GM04504 (cell line): ENCODE data around the gene AGXT.

Experiments used
- DNase-seq: peaks from one replicate; pipeline ENCODE4 v3.0.0-alpha.2; 2012; ENCODE audit warnings: low read depth

AGXT gene

DNA sequence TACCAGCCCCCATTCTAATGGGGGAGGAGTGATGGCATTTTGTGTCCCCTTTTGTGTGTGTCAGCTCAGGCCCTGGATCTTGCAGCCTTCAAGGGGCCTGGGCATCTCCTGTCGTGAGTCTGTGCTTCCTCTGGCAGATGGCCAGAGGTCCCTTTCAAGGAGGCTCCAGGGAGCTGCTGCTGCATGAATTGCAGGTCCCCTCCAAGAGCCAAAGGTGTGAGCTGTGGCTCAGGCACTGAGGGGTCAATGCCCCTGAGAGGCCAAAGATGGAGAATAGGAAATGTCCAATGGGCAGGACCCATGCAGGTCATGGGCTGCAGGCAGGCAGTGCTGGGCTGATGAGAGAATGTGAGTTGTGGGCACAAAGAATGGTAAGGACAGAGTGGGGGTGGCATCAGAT is 16.9 kb downstream of the AGXT start:
- DNase-seq, result no peak

DNA sequence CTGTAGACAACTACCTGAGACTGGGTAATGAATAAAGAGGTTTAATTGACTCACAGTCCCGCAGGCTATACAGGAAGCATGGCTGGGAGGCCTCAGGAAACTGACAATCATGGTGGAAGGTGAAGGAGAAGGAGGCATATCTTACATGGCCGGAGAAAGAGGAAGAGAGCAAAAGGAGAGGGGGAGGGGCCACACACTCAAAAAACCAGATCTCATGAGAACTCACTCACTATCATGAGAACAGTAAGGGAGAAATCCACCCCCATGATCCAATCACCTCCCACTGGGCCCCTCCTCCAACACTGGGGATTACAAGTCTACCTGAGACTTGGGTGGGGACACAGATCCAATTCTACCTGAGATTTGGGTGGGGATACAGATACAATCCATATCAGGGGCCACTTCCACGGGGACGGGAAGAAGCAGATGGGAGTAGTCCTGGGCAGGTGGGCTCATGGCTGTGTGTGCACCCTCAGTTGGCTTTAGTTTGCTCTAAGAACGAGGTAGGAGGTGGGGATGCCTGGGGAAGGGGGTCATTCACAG is 17.5 kb downstream of the AGXT start:
- no peak for DNase-seq

DNA sequence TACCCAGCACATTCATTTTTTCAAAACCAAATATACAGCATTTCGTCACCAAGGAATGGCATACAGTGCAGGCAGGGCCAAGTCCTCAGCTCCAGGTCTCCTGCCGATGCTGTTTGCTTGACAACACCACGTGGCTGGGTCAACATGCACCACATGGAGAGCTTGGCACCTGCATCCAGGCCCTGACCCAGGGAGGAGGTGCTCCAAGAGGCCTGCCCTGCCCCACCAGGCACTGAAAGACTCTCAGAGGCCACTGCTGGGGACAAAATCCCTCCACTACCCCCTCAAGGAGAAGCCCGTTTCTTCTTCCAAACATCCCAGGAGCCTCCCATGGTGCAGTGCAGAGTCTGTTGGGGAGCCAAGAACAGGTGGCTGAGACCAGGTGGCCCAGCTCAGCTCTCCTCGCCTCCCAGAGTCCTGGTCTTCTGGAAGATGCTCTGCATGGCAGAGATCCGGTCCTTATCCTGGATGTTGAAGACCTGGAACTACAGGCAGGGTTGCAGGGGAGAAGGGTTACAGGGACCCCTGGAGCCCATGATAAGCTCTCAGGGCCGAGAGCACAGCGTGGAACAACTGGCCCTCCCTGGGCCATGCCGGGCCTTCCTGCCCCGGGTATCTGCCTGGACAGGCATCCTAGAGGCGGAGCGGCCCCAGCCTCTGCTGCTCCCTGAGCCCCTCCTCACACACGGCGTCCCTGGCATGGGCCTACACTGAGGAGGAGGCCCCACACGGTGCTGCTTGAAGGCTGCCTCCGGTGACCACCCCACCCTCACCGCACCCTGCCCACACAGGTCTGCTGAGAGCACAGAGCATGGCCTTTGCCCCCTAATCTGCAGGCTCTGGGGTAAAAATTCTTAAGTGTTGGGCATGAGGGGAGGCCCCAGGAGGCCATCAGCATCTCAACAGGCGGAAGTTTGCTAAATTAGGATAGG is 18.3 kb downstream of the AGXT start:
- no peak for DNase-seq

DNA sequence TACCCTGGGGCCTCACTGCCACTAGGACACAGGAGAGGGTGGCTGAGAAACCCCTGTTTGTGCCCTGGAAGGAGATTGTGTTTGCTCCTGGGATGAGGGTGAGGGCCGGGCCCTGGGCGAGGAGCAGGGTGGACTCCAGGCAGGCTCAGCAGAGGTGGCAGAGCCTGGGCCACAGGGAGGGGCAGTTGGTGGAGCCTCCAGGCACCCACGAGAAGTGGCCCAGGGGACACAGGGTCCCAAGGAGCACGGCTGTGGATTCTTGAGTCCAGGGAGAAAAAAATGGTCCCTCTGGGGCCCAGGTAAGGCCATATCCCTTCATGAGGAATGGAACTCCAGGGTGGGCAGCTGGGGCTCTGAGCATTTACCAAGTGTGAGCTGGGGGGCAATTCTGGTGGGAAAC is 19.0 kb downstream of the AGXT start:
- DNase-seq, result no peak

DNA sequence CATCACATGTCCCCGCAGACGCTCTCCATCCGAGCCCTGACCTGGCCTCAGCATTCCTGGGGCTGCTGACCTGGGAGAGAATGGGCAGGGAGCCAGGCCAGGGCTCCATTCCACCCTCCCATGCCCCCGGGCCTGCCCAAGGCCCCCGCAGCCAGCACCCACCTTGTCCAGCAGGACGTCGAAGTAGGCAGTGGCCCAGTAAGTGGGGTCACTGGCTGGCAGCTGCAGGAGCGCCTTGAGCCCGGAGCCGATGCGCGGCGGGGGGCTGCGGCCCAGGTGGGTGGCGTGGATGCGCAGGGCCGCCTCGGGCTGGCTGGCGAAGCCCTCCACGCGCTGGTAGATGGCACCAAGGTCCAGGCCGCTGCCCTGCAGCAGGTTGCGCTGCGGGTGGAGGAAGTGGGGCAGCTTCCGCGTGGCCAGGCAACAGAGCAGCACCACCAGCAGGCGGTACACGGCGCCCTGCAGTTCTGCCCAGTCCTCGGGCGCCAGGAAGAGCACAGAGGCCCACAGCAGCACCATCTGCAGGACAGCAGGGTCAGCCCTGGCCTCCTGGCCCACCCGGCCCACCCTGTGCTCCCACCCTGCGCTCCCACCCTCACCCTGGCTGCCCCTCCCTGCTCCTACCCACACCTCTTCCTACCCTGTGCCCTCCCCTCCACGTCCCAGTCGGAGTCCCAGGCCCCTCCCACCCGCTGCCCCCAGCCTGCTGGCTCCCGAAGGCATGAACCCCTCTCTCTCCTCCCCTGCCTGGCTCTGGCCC is 19.7 kb downstream of the AGXT start:
- DNase-seq, result no peak

DNA sequence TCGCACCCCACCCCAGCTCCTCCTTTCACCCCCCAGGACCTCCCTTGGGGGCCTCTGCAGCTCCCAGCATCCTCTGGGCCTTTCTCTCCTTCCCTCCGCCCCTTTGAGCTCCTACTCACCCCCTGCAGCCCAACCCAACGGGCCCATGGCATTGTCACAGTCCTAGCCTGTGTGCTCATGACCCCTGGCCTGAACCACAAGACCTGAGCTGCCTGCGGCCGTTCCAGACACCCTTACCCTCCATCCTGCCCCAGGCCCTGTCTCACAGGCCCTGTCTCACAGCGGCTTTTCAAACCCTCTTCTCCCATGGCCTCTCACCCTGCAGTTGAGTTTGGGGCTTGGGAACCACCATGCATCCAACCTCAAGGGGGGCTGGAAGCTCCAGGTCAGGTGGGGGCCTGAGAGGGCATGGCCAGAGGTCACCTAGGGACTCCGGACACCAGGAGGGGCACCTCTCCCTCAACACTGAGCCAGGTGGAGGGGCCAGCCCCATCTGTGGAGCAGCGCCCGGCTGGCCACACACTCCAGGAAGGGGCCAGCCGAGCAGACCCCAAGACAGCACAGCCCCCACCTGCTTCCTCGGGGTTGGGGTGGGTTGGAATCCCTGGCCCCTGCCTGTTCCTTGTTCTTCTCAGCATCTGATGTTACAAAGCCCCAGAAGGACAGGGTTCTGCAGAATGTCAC is 20.4 kb downstream of the AGXT start:
- DNase-seq, result no peak

DNA sequence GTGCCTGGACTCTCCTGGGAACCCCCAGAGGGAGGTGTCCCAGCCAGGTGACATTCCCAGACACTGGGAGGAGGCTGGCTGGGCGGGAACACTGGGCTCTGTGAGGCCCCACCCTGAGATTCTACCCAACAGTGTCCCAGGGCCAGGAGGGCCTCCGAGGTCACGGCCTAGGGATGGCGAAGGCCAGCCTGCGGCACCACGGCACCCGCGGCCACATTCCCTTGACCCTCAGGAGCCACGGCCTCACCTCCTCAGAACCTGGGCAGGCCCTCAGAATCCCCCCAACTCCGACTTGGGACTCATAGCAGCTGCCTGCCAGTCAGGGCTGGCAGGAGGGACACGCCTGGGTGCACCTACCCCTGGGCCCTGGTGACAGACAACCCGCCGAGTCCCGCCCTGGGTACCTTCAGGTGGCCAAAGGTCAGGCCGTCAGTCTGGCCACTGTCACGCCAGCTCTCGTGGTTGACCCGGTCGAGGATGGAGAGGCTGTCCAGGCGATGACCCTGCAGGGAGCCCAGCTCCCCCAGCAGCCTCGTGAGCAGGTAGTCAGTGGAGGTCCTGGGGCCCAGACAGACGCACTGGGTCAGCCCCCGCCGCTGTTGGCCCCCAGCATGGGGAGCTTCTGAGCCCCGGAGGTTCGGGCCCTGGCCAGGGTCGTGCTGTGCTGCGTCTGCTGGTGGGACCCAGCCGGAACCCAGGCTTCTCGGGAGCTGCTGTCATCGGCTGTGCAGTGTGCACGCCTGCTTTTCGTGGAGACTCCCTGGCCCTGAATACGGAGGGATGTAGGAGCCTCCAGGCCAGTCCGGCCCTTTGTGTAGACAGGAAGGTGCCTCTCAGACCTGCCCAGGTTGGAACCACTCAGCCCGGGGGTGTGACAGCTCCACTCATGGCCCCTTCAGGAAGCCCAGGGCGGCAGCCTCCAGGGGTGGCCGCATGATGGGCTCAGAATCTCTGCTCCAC is 21.3 kb downstream of the AGXT start:
- no peak for DNase-seq

DNA sequence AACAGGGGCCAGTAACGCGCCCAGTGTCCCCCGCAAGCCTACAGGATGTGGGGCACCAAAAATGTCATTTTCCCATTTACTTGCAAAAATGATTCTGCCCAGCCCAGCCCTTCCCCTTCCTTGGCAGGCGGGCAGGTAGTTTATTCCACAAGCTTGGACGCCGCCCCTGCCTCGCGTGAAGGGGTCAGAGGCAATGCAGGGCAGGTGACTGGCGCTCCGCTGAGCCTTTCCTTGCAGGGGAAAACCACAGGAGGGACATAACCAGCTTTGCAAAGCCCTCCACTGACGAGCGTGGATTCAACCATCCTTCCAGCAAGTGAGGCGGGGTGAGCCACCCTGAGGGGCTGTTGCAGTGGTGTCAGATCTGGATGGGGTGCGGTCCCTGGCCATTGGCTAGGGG is 22.1 kb downstream of the AGXT start:
- no peak for DNase-seq

DNA sequence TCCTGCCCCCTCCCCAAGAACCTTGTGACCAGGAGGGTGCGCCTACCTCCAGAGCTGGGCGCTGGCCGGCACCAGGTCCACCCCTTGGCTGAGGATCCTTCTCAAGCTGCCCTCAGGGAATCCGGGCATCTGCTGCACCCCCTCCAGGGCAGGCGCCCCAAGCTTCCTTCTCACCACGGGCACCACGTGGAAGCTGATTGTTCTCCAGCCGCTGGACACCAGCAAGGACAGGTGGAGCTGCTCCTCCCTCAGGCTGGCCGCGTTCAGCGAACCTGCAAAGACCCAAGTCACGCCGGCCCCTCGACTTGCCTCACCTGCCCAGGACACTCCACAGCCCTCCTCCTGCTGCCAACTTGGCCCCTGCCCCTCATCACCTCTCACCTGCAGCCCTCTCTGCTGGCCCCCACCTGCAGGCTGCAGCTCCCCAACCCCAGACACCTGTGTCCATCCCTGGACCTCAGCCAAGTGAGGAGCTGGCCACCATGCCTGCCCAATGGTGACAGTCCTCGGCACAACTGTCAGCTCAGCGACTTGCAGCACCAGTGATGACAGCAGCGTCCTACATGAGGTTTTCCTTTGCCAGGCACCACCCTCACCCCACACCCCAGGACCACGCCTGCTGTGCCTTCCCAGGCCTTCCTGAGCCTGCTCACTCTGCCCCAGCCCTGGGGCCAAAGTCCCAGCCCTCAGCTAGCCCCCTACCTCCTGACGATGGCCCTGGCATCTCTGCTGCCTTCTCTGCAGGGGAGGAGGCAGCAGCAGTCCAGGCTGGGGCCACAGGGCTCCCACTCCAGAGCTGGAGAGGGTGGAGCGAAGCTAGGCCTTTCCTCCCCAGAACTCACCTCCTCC is 23.1 kb downstream of the AGXT start:
- no peak for DNase-seq

DNA sequence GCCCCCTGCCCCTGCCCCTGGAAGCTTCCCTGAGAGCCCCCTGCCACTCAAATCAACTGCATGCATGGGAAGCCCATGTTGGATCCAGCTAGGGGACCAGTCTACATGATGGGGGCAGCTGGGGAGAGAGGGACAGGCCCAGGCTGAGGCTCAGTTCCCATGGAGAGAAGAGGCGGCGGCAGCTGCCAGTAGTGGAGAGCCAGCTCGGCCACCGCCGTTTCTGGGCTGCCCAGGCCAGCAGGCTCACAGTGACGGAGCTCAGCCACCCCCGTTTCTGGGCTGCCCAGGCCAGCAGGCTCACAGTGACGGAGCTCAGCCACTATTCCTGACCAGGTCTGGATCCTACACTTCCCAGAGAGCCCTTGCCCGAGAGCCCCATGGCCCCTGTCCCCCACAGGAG is 23.7 kb downstream of the AGXT start:
- DNase-seq, result no peak

DNA sequence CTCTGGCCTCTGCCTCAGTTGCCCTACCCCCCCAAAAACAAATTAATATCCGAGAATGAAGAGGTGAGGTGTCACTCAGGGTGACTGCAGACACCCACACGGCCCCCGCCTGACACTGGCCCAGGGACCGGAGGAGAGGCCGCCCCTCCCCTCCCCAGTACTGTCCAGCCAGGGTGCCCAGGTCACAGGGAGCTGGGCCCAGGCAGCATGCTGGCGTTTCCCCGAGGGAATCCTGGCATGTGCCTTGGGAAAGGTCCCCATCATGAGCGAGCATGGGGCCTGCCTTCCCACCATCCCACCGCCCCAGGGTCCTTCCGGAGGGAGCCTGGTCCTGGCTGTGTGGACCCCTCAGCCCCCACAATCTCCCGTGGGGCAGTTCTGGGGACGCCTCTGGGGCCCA is 24.3 kb downstream of the AGXT start:
- no peak for DNase-seq

DNA sequence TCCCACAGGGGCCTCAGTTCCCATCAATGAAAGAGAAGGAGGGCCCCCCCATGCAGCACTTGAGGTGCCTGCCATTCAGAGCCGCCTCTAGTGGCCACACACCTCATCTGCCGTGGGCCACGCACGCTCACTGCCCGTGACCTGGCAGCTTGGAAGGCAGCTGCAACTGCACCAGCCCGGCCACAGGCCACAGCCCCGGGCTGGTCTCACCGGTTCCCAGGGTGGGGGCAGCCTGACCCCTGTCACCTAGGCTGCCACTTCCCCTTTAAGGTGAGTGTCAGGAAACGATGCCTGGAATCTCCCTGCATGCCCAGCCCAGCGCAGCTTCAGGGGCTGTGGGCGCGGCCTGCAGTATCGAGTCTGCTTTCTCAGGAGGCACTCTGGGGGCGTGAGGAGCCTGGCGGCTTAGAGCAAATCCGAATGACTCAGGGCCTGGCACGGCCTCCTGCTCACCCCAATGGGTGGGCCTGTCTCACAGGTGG is 24.8 kb downstream of the AGXT start:
- DNase-seq, result peak; percentile 11

DNA sequence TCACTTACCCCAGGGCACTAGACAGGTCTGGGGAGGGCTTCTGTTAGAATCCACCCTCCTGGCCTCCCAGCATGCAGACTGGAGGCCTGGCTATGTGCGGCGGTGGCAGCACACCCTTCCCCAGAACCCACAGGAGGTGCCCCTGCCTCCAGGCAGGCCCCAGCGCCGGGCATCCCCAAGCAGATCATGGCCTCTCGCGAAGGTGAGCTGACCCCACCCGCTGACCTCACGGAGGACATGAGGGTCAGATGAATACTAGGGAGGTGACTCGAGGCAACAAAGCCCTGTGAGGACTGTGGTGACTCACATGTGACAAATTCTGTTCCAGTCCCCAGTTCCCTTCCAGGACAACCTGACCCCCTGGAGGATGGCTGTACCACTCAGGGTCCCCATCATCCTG is 25.4 kb downstream of the AGXT start:
- DNase-seq, result no peak

DNA sequence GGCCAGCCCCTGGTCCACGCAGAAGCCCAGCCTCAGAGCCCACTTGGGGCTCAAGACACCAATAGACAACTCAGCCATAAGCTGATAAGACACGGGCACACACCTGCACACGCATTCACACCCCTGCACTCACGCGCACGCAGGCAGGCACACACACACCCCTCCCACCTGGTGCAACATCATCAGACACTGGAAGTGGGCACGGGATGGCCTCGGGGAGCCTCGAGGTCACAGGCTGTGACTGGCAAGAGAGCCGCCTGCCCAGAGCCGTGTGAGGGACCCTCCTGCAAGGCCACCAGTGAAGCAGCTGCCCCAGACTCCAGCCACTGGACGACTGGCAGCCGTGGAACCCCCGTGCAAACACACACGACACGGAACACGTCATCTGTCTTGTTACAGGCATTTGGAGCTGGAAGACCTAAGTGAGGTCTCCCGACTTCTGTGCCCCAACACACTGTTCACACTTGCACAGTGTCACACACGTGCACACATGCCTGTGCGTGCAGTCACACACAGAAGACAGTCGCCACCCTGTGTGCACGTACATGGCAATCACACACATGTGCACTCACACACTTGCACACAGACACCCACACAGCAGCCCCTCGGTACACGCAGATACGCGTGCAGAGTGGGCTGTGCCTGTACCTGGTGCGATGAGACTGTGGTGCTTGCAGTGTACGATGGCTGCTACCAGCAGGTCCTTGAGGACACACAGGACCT is 26.4 kb downstream of the AGXT start:
- no peak for DNase-seq

DNA sequence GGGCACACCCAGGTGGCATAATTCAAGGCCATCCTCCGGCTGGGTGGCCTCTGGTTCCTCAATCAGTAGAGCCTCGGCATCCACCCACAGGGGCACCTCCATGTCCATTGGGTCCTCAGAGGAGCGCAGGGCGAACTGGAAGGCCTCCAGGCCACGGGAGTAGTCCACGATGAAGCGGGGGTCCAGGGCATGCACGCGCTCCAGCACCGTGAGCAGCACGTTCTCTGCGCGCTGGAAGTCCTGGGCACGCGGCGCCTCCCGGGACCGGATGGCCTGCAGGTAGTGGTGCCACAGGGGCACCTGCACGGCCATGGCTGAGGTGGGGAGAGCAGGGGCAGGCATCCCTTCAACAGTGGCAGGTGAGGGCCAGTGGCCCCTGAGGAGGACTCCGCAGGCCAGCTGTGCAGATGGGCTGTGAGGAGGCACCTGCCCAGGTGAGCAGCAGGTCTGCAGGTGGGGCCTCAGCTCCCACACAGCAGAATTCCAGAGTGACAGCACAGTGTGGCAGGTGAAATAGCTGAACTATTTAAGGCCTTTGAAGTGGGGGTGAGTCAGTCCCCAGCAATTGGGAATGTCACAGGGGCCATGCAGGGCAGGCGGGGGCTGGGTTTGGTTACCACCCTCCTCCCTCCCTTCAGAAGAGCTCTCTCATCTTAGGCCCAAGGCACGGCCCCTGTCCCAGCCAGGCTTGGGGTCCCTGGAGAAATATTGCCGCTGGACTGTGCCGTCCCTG is 27.2 kb downstream of the AGXT start, which contains the start of gene MAB21L4:
TSS of gene MAB21L4 (minus strand) at position 501 of the 733 bp plus-strand sequence. CDS start at position 342, 159 bp downstream.
- no peak for DNase-seq

DNA sequence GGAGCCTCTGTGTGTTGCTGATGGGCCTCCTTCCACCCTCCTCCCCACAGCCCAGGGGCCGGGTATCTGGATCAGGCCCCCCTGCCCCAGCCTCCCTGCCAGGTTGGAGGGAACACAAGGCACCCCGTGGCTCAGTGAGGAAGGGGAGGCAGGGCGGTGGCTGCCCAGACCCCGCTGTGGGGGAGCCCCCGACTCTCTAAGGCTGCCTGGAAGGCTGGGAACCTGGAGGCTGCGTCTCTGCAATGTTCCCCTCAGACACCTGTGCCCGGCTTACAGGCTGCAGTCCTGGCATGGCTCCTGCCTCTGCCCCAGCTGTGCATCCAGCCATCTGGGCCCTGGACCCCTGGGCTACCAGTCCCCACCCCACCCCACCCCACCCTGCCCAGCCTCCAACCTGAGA is 27.8 kb downstream of the AGXT start:
- DNase-seq, result no peak

DNA sequence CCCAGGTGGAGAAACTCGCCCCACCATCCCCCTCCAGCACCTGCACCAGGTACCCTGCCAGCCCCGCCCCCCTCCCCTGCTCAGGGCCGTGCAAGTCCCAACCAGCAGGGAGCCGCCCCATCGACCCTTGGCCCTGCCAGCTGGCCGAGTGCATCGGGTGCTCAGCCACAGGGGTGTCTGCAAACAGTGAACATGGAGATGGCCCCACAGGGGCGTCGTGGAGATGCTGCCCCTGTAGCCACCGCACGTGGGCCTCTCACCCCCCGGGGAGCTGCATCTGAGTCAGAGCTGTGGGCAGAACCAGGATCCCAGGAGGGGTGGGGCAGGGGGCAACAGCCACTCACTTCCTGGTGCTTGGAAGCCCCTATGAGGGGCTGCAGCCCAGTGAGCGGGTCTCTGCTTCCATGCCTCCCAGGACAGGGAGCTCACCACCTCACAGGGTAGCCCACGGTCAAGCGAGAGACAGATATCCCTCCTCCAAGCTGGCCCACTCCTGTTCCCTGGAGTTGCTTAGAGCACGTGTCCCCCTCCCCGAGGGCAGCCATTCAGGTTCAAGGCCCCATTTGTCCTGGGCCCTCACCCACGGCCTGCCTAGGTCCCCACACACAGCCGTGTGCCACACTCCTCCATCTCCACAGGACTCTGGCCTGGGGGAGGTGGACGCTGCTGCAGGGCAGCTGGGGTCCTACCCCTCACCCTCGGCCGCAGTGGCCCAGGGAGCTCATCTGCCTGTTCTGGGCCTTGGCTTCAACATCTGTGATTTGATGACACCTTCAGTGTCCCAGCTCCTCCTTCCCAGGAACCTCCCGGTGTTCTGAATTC is 28.5 kb downstream of the AGXT start:
- DNase-seq, result no peak
